ENCODE data around the gene TMED8.
A peak's percentile ranks its signal among the peaks of the same experiment; 100 is the strongest.

The TMED8 gene

GRCh38 chr14:77316195-77316505 is 60.7 kb downstream of the TMED8 start:
- no peak for DNase-seq (ENCODE audit: low read depth)
- no peak overlapping the region for H3K4me3 ChIP-seq (ENCODE audit: low read length)
- no peak for TF ChIP-seq CTCF (conservative IDR thresholded peaks at IDR 0.05; ENCODE audit: low read length)

- no peak for DNase-seq (ENCODE audit: low read depth)
- no peak for TF ChIP-seq CTCF (conservative IDR thresholded peaks at IDR 0.05; ENCODE audit: low read length)
- H3K4me3 ChIP-seq (ENCODE audit: low read length), result no peak overlapping the region
These were observed 62.1 kb downstream of the TMED8 start for GRCh38 chr14:77314539-77315457.

- peak; percentile 17; the same call in 1 of the 2 replicates for TF ChIP-seq CTCF (conservative IDR thresholded peaks at IDR 0.05; ENCODE audit: low read length)
- no peak overlapping the region for H3K4me3 ChIP-seq (ENCODE audit: low read length)
- peak; percentile 97 for DNase-seq (ENCODE audit: low read depth)
These were observed 62.9 kb downstream of the TMED8 start for GRCh38 chr14:77314043-77314442.

GRCh38 chr14:77313371-77313770 is 63.5 kb downstream of the TMED8 start:
- no peak for DNase-seq (ENCODE audit: low read depth)
- TF ChIP-seq CTCF (conservative IDR thresholded peaks at IDR 0.05; ENCODE audit: low read length), result no peak
- no peak overlapping the region for H3K4me3 ChIP-seq (ENCODE audit: low read length)

- DNase-seq (ENCODE audit: low read depth), result peak; percentile 54
- H3K4me3 ChIP-seq (ENCODE audit: low read length), result no peak overlapping the region
- no peak for TF ChIP-seq CTCF (conservative IDR thresholded peaks at IDR 0.05; ENCODE audit: low read length)
These were observed 65.7 kb downstream of the TMED8 start for GRCh38 chr14:77311217-77311616.

- no peak for TF ChIP-seq CTCF (conservative IDR thresholded peaks at IDR 0.05; ENCODE audit: low read length)
- peak; percentile 73 for DNase-seq (ENCODE audit: low read depth)
These were observed 66.9 kb downstream of the TMED8 start for GRCh38 chr14:77310026-77310425.

GRCh38 chr14:77309131-77309530 is 67.8 kb downstream of the TMED8 start:
- TF ChIP-seq CTCF (conservative IDR thresholded peaks at IDR 0.05; ENCODE audit: low read length), result no peak
- H3K4me3 ChIP-seq (ENCODE audit: low read length), result no peak overlapping the region
- DNase-seq (ENCODE audit: low read depth), result no peak

More at GRCh38 chr14:77310026-77310425, 66.9 kb downstream of the TMED8 start:
- no peak overlapping the region for H3K4me3 ChIP-seq (ENCODE audit: low read length)

Data from AG10803 (cell line).